ENCODE measurements around the gene LMNTD1. TPM values are rescaled to one million over a fixed set of nuclear protein-coding genes. Genes with fewer than 3 reads are reported as not detected.
"Not testable (repeated sequence)": the region's sequence is repeated elsewhere in the genome, so short reads cannot be mapped to it uniquely, and the experiment has no call there.

LMNTD1 gene
- total RNA-seq, 1 donor from 2014 or later, result not detected

GRCh38 chr12:25495331-25496097 is 57.6 kb downstream of the LMNTD1 start:
- peak; percentile 90 for ATAC-seq
- intact Hi-C loops (cut with DNase I), result no loop called here
- no peak for DNase-seq (ENCODE audit: low spot score)

GRCh38 chr12:25494926-25495325 is 58.2 kb downstream of the LMNTD1 start:
- DNase-seq (ENCODE audit: low spot score), result no peak
- no peak for ATAC-seq
- intact Hi-C loops (cut with DNase I), result no loop called here

DNA sequence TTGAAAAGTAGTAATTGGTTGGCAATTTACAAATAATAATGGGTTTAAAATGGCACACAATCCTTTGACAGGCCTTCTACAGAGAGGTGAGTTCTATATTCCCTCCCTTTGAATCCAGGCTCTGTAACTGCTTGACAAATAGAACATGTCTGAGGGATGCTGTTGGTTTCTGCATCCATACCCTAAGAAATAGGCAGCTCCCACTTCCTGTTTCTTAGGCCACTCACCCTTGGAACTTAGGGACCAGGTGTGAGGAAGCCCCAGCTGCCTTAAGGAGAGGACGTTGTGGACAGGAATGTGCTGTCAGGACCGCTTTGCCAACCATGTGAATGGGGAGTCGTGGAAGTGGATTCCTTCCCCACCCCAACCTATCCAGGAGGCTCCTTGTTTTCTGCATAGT is 59.4 kb downstream of the LMNTD1 start:
- intact Hi-C loops (cut with DNase I), result no loop called here
- DNase-seq (ENCODE audit: low spot score) (no peak), ATAC-seq (no peak)

GRCh38 chr12:25491396-25492325 is 61.4 kb downstream of the LMNTD1 start:
- DNase-seq (ENCODE audit: low spot score) (no peak), ATAC-seq (no peak)
- intact Hi-C loops (cut with DNase I), result no loop called here

DNA sequence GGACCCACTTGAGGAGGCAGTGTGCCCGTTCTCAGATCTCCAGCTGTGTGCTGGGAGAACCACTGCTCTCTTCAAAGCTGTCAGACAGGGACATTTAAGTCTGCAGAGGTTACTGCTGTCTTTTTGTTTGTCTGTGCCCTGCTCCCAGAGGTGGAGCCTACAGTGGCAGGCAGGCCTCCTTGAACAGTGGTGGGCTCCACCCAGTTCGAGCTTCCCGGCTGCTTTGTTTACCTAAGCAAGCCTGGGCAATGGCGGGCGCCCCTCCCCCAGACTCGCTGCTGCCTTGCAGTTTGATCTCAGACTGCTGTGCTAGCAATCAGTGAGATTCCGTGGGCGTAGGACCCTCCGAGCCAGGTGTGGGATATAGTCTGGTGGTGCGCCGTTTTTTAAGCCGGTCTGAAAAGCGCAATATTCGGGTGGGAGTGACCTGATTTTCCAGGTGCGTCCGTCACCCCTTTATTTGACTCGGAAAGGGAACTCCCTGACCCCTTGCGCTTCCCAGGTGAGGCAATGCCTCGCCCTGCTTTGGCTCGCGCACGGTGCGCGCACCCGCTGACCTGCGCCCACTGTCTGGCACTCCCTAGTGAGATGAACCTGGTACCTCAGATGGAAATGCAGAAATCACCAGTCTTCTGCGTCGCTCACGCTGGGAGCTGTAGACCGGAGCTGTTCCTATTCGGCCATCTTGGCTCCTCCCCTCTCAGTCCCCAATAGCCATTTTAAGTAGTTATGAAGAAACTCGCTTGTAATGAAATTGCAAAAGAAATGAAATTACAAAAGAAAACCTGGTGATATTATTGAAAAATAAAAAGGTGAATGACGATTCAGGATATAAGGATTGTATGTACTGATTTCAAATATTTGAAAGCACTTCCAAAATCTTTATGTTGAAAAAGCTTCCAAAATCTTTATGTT is 63.9 kb downstream of the LMNTD1 start:
- ATAC-seq; DNase-seq (ENCODE audit: low spot score); intact Hi-C loops (cut with DNase I): not testable (repeated sequence)

DNA sequence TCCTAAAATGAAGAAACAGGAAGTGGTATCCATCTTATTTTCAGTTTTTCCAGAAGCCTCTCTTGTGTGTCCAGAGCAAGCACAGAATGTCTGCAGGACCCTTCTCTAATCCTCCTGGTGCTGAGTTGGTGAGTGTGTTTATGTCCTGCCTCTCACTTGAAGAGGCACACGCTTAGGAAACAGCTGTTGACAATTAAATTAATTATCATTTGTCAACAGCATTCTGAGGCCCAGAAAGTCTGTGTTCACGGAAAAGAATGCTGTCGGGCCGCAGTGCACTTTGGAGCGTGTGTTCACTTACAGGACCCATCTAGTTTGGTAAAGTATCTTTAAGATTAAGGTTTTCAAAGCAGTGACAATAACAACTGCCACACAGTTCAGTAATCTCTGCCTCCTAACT is 70.5 kb downstream of the LMNTD1 start:
- DNase-seq (ENCODE audit: low spot score), result no peak
- intact Hi-C loops (cut with DNase I), result no loop called here
- ATAC-seq, result no peak

GRCh38 chr12:25480145-25480544 is 72.9 kb downstream of the LMNTD1 start:
- ATAC-seq (no peak), DNase-seq (ENCODE audit: low spot score) (no peak)
- intact Hi-C loops (cut with DNase I), result no loop called here

- no peak for DNase-seq (ENCODE audit: low spot score)
- intact Hi-C loops (cut with DNase I), result no loop called here
- no peak for ATAC-seq
These were observed 75.9 kb downstream of the LMNTD1 start for GRCh38 chr12:25477217-25477616.

- DNase-seq (ENCODE audit: low spot score) (no peak), ATAC-seq (no peak)
- intact Hi-C loops (cut with DNase I), result no loop called here
These were observed 80.6 kb downstream of the LMNTD1 start for GRCh38 chr12:25472453-25472852.

DNA sequence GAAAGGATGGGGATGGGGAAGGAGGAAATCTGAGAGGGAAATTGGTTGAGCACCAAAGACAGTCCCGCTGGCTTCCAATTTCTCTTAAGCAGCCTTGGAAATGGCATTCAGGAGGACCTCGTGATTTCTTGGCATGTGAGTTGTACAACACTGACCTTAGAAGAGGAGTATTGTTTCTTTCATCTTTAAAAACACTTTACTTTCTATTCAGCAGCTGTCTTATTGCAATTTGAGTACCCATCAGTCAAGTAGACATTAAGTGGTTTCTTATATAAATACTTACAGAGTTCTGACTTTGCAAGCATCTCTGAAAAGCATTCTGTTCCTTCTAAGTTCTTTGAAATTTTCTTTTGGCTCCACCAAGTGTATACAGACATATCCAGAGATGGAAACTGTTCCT is 83.2 kb downstream of the LMNTD1 start:
- ATAC-seq, result no peak
- intact Hi-C loops (cut with DNase I), result no loop called here
- no peak for DNase-seq (ENCODE audit: low spot score)

GRCh38 chr12:25469368-25469767 is 83.7 kb downstream of the LMNTD1 start:
- intact Hi-C loops (cut with DNase I), result no loop called here
- DNase-seq (ENCODE audit: low spot score) (no peak), ATAC-seq (no peak)

DNA sequence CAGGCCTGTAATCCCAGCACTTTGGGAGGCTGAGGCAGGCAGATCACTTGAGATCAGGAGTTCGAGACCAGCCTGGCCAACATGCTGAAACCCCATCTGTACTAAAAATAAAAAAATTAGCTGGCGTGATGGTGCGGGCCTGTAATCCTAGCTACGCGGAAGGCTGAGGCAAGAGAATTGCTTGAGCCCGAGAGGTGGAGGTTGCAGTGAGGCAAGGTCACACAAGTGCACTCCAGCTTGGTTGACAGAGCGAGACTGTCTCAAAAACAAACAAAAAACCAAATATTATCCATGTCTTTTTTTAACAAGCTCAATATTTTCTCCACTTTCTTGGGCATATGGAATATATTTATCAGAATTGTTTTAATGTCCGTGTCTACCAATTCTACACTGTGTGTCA is 89.6 kb downstream of the LMNTD1 start:
- no peak for ATAC-seq
- DNase-seq (ENCODE audit: low spot score), result no peak
- intact Hi-C loops (cut with DNase I), result no loop called here

DNA sequence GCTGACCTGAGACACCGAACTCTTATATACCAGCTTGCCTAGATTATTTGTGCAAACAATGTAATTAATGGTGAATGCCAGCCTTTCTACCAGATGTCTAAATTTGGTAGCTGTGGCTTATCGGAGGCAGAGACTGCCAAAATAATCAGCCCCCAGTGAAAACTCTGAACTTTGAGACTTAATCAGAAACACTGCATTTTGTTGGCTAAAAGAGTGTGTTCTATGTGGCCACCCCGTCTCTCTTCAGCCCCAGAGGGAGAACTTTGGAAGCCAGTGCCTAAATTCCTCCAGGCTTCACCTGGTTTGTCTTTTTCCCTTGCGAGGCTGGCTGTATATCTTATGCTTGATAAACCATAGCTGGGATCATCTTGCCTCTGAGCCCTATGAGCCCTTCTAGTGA is 90.1 kb downstream of the LMNTD1 start:
- DNase-seq (ENCODE audit: low spot score) (no peak), ATAC-seq (no peak)
- intact Hi-C loops (cut with DNase I), result no loop called here

GRCh38 chr12:25459541-25459951 is 93.5 kb downstream of the LMNTD1 start:
- intact Hi-C loops (cut with DNase I), result no loop called here
- ATAC-seq, result peak; percentile 20

DNA sequence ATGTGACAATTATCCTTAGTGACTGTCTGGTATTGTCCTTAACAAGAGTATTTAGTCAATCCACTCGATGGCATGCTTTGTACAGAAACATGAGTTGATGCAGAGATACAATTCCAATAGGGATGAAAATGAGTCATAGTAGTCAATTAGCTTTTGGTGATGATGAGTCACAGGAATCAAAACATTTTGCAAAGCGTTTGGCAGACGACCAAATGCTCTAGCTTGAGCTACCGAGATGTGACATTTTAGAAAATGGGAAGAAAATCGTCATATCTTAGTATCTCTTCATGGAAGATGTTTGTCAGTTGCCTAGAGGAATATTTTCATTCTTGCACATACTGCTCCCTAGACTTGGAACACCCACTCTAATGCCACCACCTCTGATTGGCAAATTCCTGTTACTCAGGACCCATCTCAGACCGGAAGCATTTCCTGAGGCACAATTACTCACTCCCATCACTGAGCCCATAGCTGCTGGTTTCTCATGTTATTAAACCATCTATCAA is 95.0 kb downstream of the LMNTD1 start:
- DNase-seq (ENCODE audit: low spot score), result no peak
- intact Hi-C loops (cut with DNase I), result no loop called here
- ATAC-seq, result peak; percentile 39

More at GRCh38 chr12:25459541-25459951, 93.5 kb downstream of the LMNTD1 start:
- DNase-seq (ENCODE audit: low spot score), result no peak

DNA sequence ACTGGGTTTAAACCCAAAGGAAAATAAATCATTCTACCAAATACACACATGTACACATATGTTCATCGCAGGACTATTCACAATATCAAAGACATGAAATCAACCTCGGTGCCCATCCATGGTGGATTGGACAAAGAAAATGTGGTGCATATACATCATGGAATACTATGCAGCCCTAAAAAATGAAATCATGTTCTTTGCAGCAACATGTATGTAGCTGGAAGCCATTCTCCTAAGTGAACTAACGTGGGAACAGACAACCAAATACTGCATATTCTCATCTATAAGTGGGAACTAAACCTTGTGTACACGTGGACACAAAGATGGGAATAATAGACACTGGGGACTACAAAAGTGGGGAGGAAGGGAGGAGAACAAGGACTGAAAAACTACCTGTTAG is 96.6 kb downstream of the LMNTD1 start:
- DNase-seq (ENCODE audit: low spot score) (no peak), ATAC-seq (no peak)
- intact Hi-C loops (cut with DNase I), result no loop called here

DNA sequence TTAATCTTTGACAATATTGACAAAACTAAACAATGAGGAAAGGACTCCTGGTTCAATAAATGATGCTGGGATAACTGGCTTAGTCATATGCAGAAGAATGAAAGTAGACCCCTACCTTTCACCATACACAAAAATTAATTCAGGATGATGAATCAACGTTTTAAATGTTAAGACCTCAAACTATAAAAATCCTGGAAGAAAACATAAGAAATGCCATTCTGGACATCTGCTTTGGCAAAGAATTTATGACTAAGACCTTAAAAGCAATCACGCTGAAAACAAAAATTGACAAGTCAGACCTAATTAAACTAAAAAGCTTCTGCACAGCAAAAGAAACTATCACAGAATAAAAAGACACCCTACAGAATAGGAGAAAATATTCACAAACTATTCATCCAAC is 97.4 kb downstream of the LMNTD1 start:
- intact Hi-C loops (cut with DNase I), result no loop called here
- no peak for DNase-seq (ENCODE audit: low spot score)
- no peak for ATAC-seq

DNA sequence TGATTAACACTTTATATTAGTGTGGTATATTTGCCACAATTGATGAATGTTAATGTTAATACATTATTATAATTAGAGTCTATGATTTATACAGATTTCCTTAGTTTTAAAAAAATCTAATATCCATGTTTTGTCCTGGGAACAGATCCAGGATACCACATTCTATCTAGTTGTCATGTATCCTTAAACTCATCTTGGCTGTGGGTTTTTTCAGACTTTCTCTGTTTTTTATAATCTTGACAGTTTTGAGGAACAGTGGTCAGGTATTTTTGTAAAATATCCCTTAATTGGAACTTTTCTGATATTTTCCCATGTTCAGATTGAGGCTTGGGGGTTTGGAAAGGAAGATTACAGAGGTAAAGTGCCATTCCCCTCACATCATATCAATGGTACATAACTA is 104.1 kb downstream of the LMNTD1 start:
- no peak for DNase-seq (ENCODE audit: low spot score)
- intact Hi-C loops (cut with DNase I), result no loop called here
- no peak for ATAC-seq

GRCh38 chr12:25447046-25447445 is 106.0 kb downstream of the LMNTD1 start:
- DNase-seq (ENCODE audit: low spot score) (no peak), ATAC-seq (no peak)
- intact Hi-C loops (cut with DNase I), result no loop called here

Data from sciatic nerve (tissue), 2 donors.